ENCODE measurements around the gene ADRM1. TPM values are rescaled to one million over a fixed set of nuclear protein-coding genes. Genes with fewer than 3 reads are reported as not detected.
A peak's percentile ranks its signal among the peaks of the same experiment; 100 is the strongest.

The ADRM1 gene
- total RNA-seq, 1 experiment from 2014 or later = 53.5 TPM

GRCh38 chr20:62296724-62297448 is 5.9 kb upstream of the ADRM1 start:
- Histone ChIP-seq H3K4me3 (ENCODE audit: low read length) (no peak overlapping the region), H3K27me3 (ENCODE audit: low read length) (no peaks in the 10 kb centered on the region), H3K9me2 (replicated peaks; ENCODE audit: insufficient read depth, low read length) (no peaks in the 10 kb centered on the region), H3K36me3 (ENCODE audit: insufficient read depth, low read length) (no peaks in the 10 kb centered on the region), H3K4me2 (ENCODE audit: low read depth, low read length, poor library complexity, severe bottlenecking) (no peak overlapping the region), H3K27ac (ENCODE audit: low read length) (no peak overlapping the region), H2AFZ (ENCODE audit: low read length) (no peak overlapping the region), H3K9me3 (ENCODE audit: low read length) (no peaks in the 10 kb centered on the region), H3K79me2 (ENCODE audit: low read length) (no peaks in the 10 kb centered on the region), H4K20me1 (ENCODE audit: insufficient read depth, low read depth, low read length) (no peaks in the 10 kb centered on the region), H3K4me1 (ENCODE audit: low read length) (peaks cover 13% of the 10 kb centered on the region), H3K9ac (ENCODE audit: low read length) (no peak overlapping the region)
- DNase-seq = peak; percentile 51

GRCh38 chr20:62297449-62298227 is 5.2 kb upstream of the ADRM1 start:
- DNase-seq = no peak
- H3K27me3 ChIP-seq (ENCODE audit: low read length) = no peaks in the 10 kb centered on the region
- no peaks in the 10 kb centered on the region for H4K20me1 ChIP-seq (ENCODE audit: insufficient read depth, low read depth, low read length)
- H3K4me3 ChIP-seq (ENCODE audit: low read length) = no peak overlapping the region
- no peak overlapping the region for H3K9ac ChIP-seq (ENCODE audit: low read length)
- H2AFZ ChIP-seq (ENCODE audit: low read length) = no peak overlapping the region
- H3K9me3 ChIP-seq (ENCODE audit: low read length) = no peaks in the 10 kb centered on the region
- no peaks in the 10 kb centered on the region for H3K36me3 ChIP-seq (ENCODE audit: insufficient read depth, low read length)
- no peaks in the 10 kb centered on the region for H3K9me2 ChIP-seq (replicated peaks; ENCODE audit: insufficient read depth, low read length)
- H3K79me2 ChIP-seq (ENCODE audit: low read length) = no peaks in the 10 kb centered on the region
- H3K4me2 ChIP-seq (ENCODE audit: low read depth, low read length, poor library complexity, severe bottlenecking) = no peak overlapping the region
- H3K4me1 ChIP-seq (ENCODE audit: low read length) = peaks cover 19% of the 10 kb centered on the region
- H3K27ac ChIP-seq (ENCODE audit: low read length) = no peak overlapping the region

GRCh38 chr20:62298577-62299249 is 4.1 kb upstream of the ADRM1 start:
- H2AFZ ChIP-seq (ENCODE audit: low read length) = no peak overlapping the region

DNA sequence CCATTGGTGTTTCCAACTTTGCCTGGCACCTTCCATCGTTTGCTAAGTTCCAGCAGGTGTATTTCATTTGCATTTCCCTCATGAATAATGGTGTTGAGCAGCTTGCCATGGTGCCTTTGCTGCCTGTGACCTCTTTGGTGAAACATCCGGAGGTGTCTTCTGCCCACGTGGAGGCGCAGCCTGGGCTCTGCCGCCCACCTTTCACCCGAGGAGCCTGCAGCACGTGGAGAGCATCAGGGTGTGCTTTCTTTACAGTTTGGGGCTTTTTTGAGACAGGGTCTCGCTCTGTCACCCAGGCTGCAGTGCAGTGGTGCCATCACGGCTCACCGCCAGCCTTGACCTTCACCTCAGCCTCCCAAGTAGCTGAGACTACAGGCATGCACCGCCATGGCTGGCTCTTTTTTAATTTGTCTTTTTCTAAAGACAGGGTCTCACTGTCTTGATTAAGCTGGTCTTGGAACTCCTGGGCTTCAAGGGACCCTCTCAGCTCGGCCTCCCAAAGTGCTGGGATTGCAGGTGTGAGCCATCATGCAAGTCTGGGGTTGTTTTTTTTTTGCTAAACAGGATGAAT is 3.0 kb upstream of the ADRM1 start:
- H3K27me3 ChIP-seq (ENCODE audit: low read length) = no peaks in the 10 kb centered on the region
- H3K4me1 ChIP-seq (ENCODE audit: low read length) = peaks cover 30% of the 10 kb centered on the region
- no peak overlapping the region for H3K4me2 ChIP-seq (ENCODE audit: low read depth, low read length, poor library complexity, severe bottlenecking)
- no peaks in the 10 kb centered on the region for H3K9me3 ChIP-seq (ENCODE audit: low read length)
- no peak overlapping the region for H2AFZ ChIP-seq (ENCODE audit: low read length)
- DNase-seq = no peak
- peaks cover 15% of the 10 kb centered on the region for H4K20me1 ChIP-seq (ENCODE audit: insufficient read depth, low read depth, low read length)
- no peaks in the 10 kb centered on the region for H3K9me2 ChIP-seq (replicated peaks; ENCODE audit: insufficient read depth, low read length)
- H3K79me2 ChIP-seq (ENCODE audit: low read length) = peaks cover 18% of the 10 kb centered on the region
- no peak overlapping the region for H3K4me3 ChIP-seq (ENCODE audit: low read length)
- no peak overlapping the region for H3K9ac ChIP-seq (ENCODE audit: low read length)
- no peak overlapping the region for H3K27ac ChIP-seq (ENCODE audit: low read length)
- no peaks in the 10 kb centered on the region; the same call in 1 of the 2 replicates for H3K36me3 ChIP-seq (ENCODE audit: insufficient read depth, low read length)

More at GRCh38 chr20:62298577-62299249, 4.1 kb upstream of the ADRM1 start:
- Histone ChIP-seq H3K9ac (ENCODE audit: low read length) (no peak overlapping the region), H3K4me2 (ENCODE audit: low read depth, low read length, poor library complexity, severe bottlenecking) (no peak overlapping the region), H4K20me1 (ENCODE audit: insufficient read depth, low read depth, low read length) (peaks cover 5% of the 10 kb centered on the region), H3K4me1 (ENCODE audit: low read length) (peaks cover 20% of the 10 kb centered on the region), H3K4me3 (ENCODE audit: low read length) (no peak overlapping the region), H3K9me3 (ENCODE audit: low read length) (no peaks in the 10 kb centered on the region), H3K27me3 (ENCODE audit: low read length) (no peaks in the 10 kb centered on the region), H3K27ac (ENCODE audit: low read length) (no peak overlapping the region), H3K36me3 (ENCODE audit: insufficient read depth, low read length) (no peaks in the 10 kb centered on the region), H3K9me2 (replicated peaks; ENCODE audit: insufficient read depth, low read length) (no peaks in the 10 kb centered on the region), H3K79me2 (ENCODE audit: low read length) (peaks cover 7% of the 10 kb centered on the region)
- DNase-seq = no peak

DNA sequence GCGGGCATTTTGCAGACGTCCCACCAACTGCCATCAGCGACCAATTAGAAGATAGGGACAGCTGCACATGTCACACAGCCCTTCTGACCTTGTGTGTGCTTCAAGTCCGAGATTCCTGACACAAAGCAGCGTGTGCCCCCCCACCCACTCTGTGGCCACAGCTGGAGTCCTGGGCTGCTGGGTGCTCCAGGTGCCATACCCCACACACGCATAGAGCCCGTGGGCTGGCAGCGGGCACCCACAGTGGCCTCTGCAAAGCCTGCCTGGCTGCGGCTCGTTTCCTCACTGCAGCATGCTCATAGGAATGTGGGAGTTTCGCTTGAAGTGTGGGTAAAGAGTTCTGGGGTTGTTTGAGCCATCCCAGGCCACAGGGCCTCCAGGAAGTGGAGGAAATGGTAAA is 2.5 kb upstream of the ADRM1 start:
- no peak overlapping the region for H3K27ac ChIP-seq (ENCODE audit: low read length)

DNA sequence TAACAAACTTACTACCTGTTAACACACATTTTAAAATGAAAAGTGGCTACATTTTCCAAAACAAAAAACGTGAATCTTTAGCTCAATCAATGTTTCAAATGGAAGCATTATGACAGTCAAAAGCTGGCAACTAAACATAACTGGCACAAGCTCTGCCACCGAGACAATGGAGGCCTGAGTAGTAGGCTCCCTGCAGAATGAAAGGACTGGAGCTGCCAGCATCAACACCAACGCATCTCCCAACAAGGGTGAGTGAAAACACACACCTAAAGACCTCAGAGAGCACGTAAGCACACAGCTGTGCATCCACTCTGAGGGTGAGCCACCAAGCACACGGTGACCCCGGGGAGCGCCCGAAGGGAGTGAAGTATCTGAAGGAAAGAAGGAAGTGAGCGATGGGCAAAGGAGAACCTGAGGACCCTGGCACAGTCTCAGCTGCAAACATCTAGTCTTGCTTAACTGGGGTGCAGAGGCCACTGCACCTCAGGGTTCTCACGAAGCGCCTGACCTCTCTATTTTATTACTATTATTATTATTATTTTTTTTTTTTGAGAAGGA is 1.6 kb upstream of the ADRM1 start:
- H3K27ac ChIP-seq (ENCODE audit: low read length) = no peak overlapping the region
- peaks cover 31% of the 10 kb centered on the region for H3K79me2 ChIP-seq (ENCODE audit: low read length)
- no peaks in the 10 kb centered on the region for H3K27me3 ChIP-seq (ENCODE audit: low read length)
- H3K9me3 ChIP-seq (ENCODE audit: low read length) = no peaks in the 10 kb centered on the region
- no peak overlapping the region for H2AFZ ChIP-seq (ENCODE audit: low read length)
- no peaks in the 10 kb centered on the region; the same call in 1 of the 2 replicates for H3K36me3 ChIP-seq (ENCODE audit: insufficient read depth, low read length)
- H3K9ac ChIP-seq (ENCODE audit: low read length) = no peak overlapping the region
- H3K4me2 ChIP-seq (ENCODE audit: low read depth, low read length, poor library complexity, severe bottlenecking) = no peak overlapping the region
- DNase-seq = no peak
- H3K4me1 ChIP-seq (ENCODE audit: low read length) = peaks cover 25% of the 10 kb centered on the region
- H3K4me3 ChIP-seq (ENCODE audit: low read length) = no peak overlapping the region
- H4K20me1 ChIP-seq (ENCODE audit: insufficient read depth, low read depth, low read length) = peaks cover 29% of the 10 kb centered on the region
- H3K9me2 ChIP-seq (replicated peaks; ENCODE audit: insufficient read depth, low read length) = no peaks in the 10 kb centered on the region

More for the DNA sequence above, 2.5 kb upstream of the ADRM1 start:
- peaks cover 33% of the 10 kb centered on the region for H3K4me1 ChIP-seq (ENCODE audit: low read length)
- no peak overlapping the region for H3K9ac ChIP-seq (ENCODE audit: low read length)
- no peak overlapping the region for H3K4me3 ChIP-seq (ENCODE audit: low read length)
- no peaks in the 10 kb centered on the region for H3K9me3 ChIP-seq (ENCODE audit: low read length)
- no peaks in the 10 kb centered on the region for H3K9me2 ChIP-seq (replicated peaks; ENCODE audit: insufficient read depth, low read length)
- no peak overlapping the region for H2AFZ ChIP-seq (ENCODE audit: low read length)
- peaks cover 21% of the 10 kb centered on the region for H4K20me1 ChIP-seq (ENCODE audit: insufficient read depth, low read depth, low read length)
- H3K79me2 ChIP-seq (ENCODE audit: low read length) = peaks cover 23% of the 10 kb centered on the region
- DNase-seq = no peak
- H3K4me2 ChIP-seq (ENCODE audit: low read depth, low read length, poor library complexity, severe bottlenecking) = no peak overlapping the region
- no peaks in the 10 kb centered on the region for H3K27me3 ChIP-seq (ENCODE audit: low read length)
- H3K36me3 ChIP-seq (ENCODE audit: insufficient read depth, low read length) = no peaks in the 10 kb centered on the region; the same call in 1 of the 2 replicates

DNA sequence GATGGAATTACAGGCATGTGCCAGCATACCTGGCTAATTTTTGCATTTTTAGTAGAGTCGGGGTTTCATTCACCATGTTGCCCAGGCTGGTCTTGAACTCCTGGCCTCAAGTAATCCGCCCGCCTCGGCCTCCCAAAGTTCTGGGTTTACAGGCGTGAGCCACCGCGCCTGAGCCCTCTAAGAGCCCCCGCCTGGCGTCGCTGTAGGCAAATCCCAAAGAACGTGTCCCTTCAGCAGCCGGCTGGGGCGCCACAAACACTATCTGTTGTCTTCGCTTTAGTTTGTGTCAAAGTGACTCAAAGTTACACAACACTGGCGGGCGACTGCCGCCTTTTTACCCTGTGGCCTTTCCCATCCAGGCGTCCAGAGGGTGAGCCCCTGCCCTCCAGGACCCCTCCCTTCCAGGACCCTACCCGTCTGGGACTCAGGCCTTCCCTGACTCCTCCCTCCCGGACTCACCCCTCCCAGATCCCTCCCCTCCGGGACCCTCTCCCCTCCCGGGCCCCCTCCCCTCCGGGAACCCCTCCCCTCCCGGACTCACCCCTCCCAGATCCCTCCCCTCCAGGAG is 940 bp upstream of the ADRM1 start:
- Histone ChIP-seq H3K4me1 (ENCODE audit: low read length) (peaks cover 20% of the 10 kb centered on the region), H3K79me2 (ENCODE audit: low read length) (peaks cover 31% of the 10 kb centered on the region), H3K9ac (ENCODE audit: low read length) (peak overlapping the region; percentile 83), H3K4me2 (ENCODE audit: low read depth, low read length, poor library complexity, severe bottlenecking) (peak overlapping the region; percentile 98), H3K4me3 (ENCODE audit: low read length) (peak overlapping the region; percentile 80), H3K36me3 (ENCODE audit: insufficient read depth, low read length) (no peaks in the 10 kb centered on the region; the same call in 1 of the 2 replicates), H4K20me1 (ENCODE audit: insufficient read depth, low read depth, low read length) (peaks cover 29% of the 10 kb centered on the region), H2AFZ (ENCODE audit: low read length) (peak overlapping the region; percentile 99; the same call in 1 of the 2 replicates), H3K9me3 (ENCODE audit: low read length) (no peaks in the 10 kb centered on the region), H3K27me3 (ENCODE audit: low read length) (no peaks in the 10 kb centered on the region), H3K27ac (ENCODE audit: low read length) (peak overlapping the region; percentile 58), H3K9me2 (replicated peaks; ENCODE audit: insufficient read depth, low read length) (no peaks in the 10 kb centered on the region)
- DNase-seq = peak; percentile 96
